Measurements from ENCODE around the gene CYP27C1.

DNA sequence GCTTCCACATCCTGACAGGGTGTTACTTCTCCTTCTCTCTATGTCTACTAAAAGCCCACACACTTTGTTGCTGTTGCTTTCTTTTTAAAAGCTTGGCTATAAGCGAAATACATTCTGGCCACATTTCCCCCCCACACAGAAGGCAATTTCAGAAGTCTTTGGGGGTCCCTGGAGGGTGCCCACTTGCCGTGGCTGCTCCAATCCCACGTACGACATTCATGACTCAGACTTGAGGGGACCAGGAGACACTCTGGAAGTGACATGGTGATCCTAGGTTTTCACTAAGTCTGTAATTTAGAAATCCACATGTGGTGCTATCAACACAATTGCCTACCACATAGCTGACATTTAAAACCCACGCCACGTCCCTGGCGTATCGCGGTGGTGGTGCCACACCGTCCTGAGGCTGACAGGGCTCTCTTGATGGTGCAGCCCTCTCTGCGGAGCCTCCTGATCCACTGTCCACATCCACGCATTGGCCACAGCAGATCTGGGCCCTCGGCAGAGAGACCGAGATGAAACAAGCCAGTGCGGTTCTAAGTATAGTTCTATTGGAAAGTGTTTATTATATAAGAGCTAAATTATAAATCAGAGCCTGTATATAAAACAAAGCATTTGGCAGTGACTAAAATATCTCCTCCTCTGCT, 42.4 kb downstream of the CYP27C1 start:
- TF ChIP-seq, protein P1, sequence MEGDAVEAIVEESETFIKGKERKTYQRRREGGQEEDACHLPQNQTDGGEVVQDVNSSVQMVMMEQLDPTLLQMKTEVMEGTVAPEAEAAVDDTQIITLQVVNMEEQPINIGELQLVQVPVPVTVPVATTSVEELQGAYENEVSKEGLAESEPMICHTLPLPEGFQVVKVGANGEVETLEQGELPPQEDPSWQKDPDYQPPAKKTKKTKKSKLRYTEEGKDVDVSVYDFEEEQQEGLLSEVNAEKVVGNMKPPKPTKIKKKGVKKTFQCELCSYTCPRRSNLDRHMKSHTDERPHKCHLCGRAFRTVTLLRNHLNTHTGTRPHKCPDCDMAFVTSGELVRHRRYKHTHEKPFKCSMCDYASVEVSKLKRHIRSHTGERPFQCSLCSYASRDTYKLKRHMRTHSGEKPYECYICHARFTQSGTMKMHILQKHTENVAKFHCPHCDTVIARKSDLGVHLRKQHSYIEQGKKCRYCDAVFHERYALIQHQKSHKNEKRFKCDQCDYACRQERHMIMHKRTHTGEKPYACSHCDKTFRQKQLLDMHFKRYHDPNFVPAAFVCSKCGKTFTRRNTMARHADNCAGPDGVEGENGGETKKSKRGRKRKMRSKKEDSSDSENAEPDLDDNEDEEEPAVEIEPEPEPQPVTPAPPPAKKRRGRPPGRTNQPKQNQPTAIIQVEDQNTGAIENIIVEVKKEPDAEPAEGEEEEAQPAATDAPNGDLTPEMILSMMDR (IDR thresholded peaks at IDR 0.05; ENCODE audit: low read depth, low read length): no peak
- TF ChIP-seq EZH2phosphoT487 (IDR thresholded peaks at IDR 0.05; ENCODE audit: low read depth): no peak
